Measurements from ENCODE around the gene SIM2.

DNA sequence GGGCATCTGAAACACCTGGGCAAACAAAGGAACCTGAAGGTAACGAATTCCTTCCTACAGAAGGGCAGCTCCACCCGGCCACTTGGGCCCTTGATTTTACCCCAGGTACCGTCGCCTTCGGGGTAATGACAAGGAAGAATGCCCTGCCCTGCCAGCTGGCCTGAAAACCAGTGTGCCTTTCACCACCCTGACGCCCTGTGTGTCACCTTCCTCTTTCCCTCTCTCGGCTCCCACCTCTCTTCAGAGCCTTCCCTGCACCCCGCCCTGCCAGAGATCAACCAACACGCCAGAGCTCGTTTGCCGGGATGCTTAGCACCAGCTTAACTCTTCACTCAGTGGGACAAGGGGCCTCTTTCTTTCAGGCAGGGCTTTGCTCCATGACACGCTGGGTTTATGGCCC is 86.0 kb downstream of the SIM2 start:
- no peak for TF ChIP-seq CTCF (conservative IDR thresholded peaks at IDR 0.05; ENCODE audit: low read depth in 2 of 2)
- TF ChIP-seq ETS1 (IDR thresholded peaks at IDR 0.05) = no peak
- no peak for TF ChIP-seq POLR2AphosphoS5 (IDR thresholded peaks at IDR 0.05; ENCODE audit: low read depth)
- no peak for TF ChIP-seq EZH2 (IDR thresholded peaks at IDR 0.05; ENCODE audit: low read depth, unreplicated experiment)
- TF ChIP-seq REST (IDR thresholded peaks at IDR 0.05; ENCODE audit: unreplicated experiment) = no peak
